HG03558 (cell line): ENCODE data around the gene PARD3.

ENCODE experiments used
- ATAC-seq: cut with Tn5 transposase; IDR thresholded peaks from one replicate; pipeline ENCODE4 v1.9.1; 2021; ENCODE audit warnings: moderate number of reproducible peaks; ENCODE audit not compliant: unreplicated experiment; ENCODE audit errors: extremely low read depth

The PARD3 gene

GRCh38 chr10:34826221-34826620 lies 11.1 kb upstream of the PARD3 start:
- no peak for ATAC-seq

DNA sequence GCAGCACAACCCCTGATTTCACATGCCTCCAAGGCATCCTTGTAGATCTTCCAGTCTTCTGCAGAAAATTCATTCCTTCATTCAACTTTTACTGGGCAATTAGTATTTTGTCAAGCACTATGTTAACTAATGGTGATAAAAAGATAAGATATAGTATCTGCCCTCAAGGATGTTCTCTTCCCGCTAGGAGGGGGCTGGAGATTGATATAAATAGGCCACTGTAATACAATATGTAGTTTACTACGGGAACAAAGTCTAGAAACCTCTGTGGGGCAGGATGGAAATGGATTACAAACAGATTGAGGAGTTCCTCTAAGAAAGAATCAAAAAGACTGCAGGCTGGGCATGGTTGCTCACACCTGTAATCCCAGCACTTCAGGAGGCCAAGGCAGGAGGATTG lies 10.3 kb upstream of the PARD3 start:
- ATAC-seq = no peak

DNA sequence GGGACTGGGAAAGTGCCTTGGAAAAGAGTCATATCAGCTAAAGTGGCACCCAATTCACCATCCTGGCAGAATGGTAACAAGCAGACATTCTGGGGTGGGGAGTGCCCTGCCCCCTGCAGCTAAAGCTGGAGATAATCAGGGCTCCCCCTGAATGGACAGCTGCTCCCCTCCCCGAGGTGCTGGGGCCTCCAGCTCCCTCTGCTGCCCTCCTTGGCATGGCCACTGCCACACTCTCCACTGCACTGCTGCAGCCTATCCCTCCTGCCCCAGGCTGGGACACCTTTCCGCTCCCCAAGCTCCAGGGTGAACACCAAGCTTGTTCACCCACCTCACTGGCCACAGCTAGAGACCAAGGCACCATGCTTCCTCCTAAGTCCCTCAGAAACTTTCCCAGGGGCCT lies 9.8 kb upstream of the PARD3 start:
- no peak for ATAC-seq

GRCh38 chr10:34821587-34822585 lies 6.8 kb upstream of the PARD3 start:
- ATAC-seq = no peak

DNA sequence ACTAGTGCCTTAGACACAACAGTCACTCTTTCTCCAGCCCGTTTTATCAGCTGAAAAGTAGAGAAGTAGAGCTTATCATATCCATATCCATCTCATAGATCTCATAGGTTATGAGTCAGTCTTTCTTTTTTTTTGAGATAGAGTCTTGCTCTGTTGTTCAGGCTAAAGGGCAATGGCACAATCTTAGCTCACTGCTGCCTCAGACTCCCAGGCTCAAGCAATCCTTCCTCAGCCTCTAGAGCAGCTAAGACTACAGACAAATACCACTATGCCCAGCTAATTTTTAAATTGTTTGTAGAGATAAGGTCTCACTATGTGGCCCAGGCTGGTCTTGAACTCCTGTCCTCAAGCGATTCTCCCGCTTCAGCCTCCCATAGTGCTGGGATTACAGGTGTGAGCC lies 2.5 kb upstream of the PARD3 start:
- no peak for ATAC-seq

GRCh38 chr10:34817054-34817453 lies 2.0 kb upstream of the PARD3 start:
- no peak for ATAC-seq

DNA sequence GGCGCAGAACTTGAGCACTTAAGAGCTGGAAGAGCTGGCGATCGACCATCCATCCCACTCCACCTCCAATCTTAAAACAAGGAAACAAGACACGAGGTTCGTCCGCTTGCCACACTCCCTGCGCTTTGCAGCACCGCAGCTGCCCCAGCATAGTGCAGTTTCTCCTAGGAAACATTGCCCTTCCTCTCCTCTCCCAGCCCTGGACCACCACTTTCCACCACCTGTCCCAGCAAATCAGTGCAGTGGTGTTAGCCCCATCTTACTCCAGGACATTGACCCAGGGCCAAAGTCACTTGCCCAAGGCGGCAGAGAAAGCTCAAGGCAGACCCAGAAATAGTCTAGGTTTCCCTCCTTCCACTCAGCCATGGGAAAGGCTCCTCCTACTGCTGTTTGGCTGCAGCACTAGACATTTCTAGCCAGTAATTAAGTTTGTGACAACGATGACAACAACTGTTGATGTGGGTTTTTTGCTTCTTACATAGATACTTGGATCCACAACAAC lies 1.5 kb upstream of the PARD3 start:
- no peak for ATAC-seq

GRCh38 chr10:34816085-34816496 lies 995 bp upstream of the PARD3 start:
- no peak for ATAC-seq

DNA sequence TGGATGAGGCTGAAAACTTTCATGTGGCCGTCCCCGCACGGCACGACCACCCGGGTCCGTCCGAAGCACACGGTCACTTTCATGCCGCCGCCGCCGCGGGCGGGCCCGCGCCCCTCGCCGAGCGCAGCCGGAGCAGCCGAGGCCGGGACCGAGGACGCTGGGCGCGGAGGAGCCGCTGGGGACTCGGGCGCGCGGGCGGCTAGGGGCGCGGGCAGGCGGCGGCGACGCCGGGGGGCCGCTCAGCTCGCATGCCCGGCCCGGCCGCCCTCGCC lies 247 bp downstream of the PARD3 start:
- ATAC-seq = no peak

DNA sequence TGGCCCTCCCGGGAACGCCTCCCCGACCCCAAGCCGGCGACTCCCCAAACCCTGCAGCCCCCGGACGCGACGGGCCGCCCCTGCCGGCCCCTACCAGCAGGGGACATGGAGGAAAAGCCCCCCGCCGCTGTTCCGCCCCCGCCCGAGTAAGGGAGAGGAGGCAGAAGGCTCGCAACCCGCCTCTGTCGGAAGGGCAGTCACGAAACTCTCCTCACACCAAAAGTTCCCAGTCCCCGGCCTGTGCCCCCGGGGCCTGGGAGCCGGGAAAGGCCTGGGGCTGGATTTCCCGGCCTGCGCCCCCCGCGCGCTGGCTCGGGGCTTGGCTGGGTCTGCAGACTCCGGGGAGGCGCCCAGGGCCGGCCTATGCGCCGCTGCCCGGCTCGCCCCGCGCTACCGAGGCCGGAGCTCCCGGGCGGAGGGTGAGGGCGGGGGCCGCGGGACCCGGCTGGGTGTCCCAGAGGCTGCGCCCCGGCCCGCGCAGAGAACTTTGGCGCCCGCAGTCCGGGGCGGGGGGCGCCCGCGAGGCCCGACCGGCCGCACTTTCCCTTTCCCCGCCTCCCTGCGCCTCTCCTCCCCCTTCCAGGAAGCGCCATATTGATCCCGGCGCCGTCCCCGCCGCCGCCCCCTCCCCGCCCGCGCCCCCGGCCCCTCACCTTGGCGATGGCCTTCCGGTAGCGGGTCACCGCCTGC lies 728 bp downstream of the PARD3 start:
- no peak for ATAC-seq

GRCh38 chr10:34813626-34814222 lies 1.4 kb downstream of the PARD3 start:
- no peak for ATAC-seq

GRCh38 chr10:34812771-34813170 lies 2.3 kb downstream of the PARD3 start:
- ATAC-seq = no peak

DNA sequence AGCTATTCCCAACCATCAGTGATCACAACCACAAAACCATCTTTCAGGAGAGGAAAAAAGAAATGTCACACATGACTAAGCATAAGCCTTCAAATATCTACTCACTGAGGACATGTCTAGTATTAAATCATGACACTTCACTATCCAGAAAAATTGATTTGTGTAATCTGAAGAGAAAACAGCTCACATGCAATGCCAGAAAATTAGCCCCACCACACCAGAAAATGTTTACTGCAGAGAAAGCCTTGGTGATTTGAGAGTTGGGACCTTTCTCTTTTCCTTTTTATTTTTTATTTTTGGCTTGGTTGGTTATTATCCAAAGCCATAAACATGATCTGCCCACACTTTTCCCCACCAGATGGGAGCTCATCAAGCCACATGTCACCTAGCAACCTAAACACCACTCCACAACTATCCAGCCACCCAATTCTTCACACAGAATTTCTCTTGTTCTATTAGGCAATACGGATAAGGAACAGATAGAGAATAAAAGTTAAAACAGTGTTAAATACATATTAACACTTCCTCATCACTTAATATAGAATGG lies 3.1 kb downstream of the PARD3 start:
- ATAC-seq = no peak

DNA sequence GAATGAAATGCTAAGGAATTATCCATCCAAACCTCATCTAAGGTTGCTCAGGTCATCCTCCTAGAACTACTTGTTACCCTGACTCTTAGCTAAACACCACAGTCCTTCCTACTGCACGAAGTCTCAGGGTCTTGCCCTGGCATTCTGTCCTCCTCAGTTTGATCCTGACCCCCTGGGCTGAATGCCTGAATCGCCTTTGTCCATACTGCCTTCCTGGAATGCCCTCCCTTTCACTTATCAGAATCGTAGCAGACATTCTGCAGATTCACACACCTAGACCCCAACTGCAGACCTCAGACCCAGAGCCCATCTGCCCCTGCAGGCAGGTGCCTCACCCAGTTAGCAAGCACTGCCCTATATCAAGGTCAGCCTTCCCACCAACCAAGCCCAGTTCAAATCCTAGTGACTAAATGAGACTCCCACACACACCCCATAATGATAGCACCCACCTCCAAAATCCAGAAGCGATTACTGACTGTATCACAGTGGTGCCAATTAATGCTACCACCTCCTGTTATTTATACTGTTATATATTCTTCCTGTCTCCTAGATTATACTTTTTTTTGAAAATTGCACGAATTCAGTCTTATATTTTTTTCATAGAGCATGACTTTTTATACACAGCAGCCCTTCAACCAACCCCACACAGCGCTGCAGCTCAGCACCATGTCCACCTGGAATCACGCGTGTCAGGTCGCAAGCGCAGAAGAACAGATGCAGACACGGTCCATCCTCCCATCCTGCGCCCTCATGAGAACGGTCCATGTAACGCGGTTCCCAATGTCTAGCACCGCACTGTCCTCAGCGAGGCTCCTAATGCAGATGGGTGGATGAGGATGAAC lies 3.7 kb downstream of the PARD3 start:
- ATAC-seq = no peak

DNA sequence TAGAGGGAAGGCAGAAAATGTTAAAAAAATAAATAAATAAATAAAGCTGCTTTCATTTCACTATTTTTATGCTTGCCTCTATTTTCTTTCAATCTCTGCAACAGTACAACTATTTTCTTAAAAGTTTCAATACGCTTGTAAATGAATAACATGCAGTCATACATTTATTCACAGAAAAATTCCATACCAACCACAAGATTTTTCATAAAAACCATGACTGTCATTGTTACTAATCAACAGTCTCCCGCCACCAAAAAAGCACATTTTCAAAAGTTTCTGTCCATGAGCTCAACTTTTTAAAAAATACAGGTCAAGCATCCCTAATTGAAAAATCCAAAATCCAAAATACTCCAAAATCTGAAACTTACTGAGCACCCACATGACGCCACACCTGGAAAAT lies 5.3 kb downstream of the PARD3 start:
- ATAC-seq = no peak

DNA sequence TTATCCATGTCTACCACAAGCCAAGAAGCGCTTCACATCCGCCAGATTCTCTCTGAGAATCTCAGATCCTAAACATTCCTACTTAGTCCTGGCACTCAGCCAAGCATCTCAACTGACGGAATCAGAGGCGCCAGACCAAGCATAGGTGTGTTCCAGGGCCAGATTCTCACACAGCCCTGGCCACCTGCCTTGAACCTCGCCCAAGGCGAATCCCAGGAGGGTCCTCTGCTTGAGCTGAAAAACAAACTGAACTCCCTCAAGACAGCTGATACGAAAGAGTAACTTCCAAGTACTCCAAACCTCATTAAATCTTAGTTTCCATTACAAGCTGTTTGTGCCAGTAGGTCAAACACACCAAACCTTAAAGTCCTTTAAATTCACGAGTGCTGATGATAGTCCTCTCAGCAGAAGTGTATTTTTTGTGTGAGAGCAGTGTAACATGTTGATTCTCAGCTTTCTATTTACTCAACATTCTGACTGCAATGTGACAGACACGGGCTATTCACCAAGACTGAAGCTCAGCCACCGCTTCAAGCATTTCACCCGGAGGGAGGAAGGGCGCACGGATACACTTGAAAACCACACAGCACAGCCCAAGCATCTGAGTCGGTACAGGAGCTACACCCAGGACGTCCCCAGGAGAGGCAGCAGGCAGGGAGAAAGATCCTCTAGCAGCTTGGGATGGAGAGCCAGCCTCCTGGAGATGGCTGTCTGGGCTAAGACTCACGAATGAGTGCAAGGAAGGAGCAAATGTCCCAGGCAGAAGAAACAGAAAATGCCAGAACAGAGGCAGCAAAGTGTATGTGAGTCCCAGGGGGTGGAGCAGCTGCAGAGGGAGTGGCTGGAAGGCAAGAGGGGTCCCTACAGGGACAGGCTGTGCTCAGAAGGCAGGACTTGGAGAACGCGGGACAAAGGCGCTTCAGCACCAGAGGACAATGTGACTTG lies 6.0 kb downstream of the PARD3 start:
- no peak for ATAC-seq

- no peak for ATAC-seq
Observed at GRCh38 chr10:34808336-34808735, 6.8 kb downstream of the PARD3 start.

DNA sequence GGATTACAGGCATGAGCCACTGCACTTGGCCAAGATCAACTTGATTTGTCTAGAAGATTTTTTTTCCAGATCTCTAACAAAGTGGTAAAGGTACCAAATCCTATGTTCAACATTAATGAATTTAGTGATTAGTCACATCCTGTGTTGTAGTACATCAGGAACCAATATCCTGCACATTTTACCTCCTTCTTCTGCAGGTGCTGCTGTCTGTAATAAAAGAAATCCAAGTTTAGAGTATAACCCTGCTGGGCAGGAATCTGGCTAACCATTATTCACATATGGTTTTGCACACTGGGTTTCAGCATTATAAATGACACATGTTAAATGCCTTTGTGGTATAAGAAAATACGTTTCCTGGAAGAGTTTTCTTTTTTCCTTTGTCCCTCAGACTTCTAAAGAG lies 10.8 kb downstream of the PARD3 start:
- ATAC-seq = no peak

GRCh38 chr10:34802692-34803091 lies 12.4 kb downstream of the PARD3 start:
- no peak for ATAC-seq
